K562 (cell line): ENCODE data around the gene PPM1N. TPM values are rescaled to one million over a fixed set of nuclear protein-coding genes. Genes with fewer than 3 reads are reported as not detected.

ENCODE experiments used
- CBX2 ChIP-seq: fragments of 200-600 bp; sonication (generic); IDR thresholded peaks from one replicate; pipeline ENCODE4 v1.6.1; 2012; ENCODE audit warnings: mild to moderate bottlenecking, low read length, inconsistent platforms; ENCODE audit not compliant: insufficient read depth, poor library complexity, severe bottlenecking
- EZH2 ChIP-seq: IDR thresholded peaks from 2 replicates; pipeline ENCODE4 v1.6.1; 2012; ENCODE audit warnings: low read depth, mild to moderate bottlenecking, inconsistent platforms, low read length, borderline replicate concordance
- ILK ChIP-seq: fragments of 450-650 bp; IDR thresholded peaks from 2 replicates; pipeline ENCODE4 v1.6.1; 2016; ENCODE audit warnings: missing genetic modification characterization, low read depth, mild to moderate bottlenecking, missing compliant biosample characterization, moderate library complexity, borderline replicate concordance
- KDM5B ChIP-seq: fragments of 200-600 bp; sonication (generic); IDR thresholded peaks from 2 replicates; pipeline ENCODE4 v1.6.1; 2012; ENCODE audit warnings: low read depth, mild to moderate bottlenecking, moderate library complexity, low read length, control low read depth, inconsistent platforms; ENCODE audit not compliant: insufficient replicate concordance
- PTRF ChIP-seq: fragments of 450-650 bp; IDR thresholded peaks from 2 replicates; pipeline ENCODE4 v1.6.1; 2016; ENCODE audit warnings: mild to moderate bottlenecking, missing genetic modification characterization, missing compliant biosample characterization
- RNF2 ChIP-seq: sonication (generic); IDR thresholded peaks from 2 replicates; pipeline ENCODE4 v1.6.1; 2016
- TGIF2 ChIP-seq: sonication (generic); formaldehyde crosslinking; IDR thresholded peaks from 2 replicates; pipeline ENCODE4 v1.8.1; 2022; ENCODE audit warnings: mild to moderate bottlenecking, missing genetic modification reagents, moderate library complexity
- TRIM28 ChIP-seq: fragments of 450-650 bp; IDR thresholded peaks from 2 replicates; pipeline ENCODE4 v1.6.1; 2017
- WHSC1 ChIP-seq: IDR thresholded peaks from one replicate; pipeline ENCODE4 v1.6.1; 2012; ENCODE audit warnings: low read length, control low read depth, inconsistent platforms
- ZNF324 ChIP-seq: fragments of 250-450 bp; sonication (Bioruptor Pico); IDR thresholded peaks from 2 replicates; pipeline ENCODE4 v1.4.0; 2020; ENCODE audit warnings: mild to moderate bottlenecking
- ZNF589 ChIP-seq: fragments of 200-800 bp; sonication (Bioruptor generic); IDR thresholded peaks from 2 replicates; pipeline ENCODE4 v1.6.1; 2016; ENCODE audit warnings: low read depth, missing genetic modification characterization, missing compliant biosample characterization
- polyA plus RNA-seq, 8 experiments: library from polyadenylated mRNA; depleted of rRNA in 4 of 8; stranded (reverse) in 5 of 8; unstranded in 3 of 8; fragments of >200 nt; fragmentation: Nextera tagmentation in 2 of 8; fragmentation: Illumina TruSeq in 1 of 8; extraction: Ambion mirVana in 2 of 8; extraction: Trizol in 1 of 8; gene quantifications; 2 replicates each; pipeline versions ENCODE4 v1.2.1 to v1.2.3, GENCODE V29; 2011 to 2014; ENCODE audit warnings: inconsistent platforms in 1 of 8, missing spikeins in 1 of 8
- total RNA-seq, 7 experiments: library from RNA; depleted of rRNA in 6 of 7; stranded (reverse); fragments of >200 nt in 6 of 7; fragmentation: Illumina TruSeq in 2 of 7; extraction: Trizol in 2 of 7; gene quantifications; 2 replicates each; pipeline versions ENCODE4 v1.2.1 to v1.2.3, GENCODE V29; 2011 to 2021; ENCODE audit warnings: low replicate concordance in 1 of 7
- TF ChIP-seq, protein P1 (sequence below): sonication (generic); formaldehyde crosslinking; IDR thresholded peaks from 2 replicates; pipeline ENCODE4 v1.8.0; 2023; ENCODE audit warnings: missing genetic modification reagents, mild to moderate bottlenecking, borderline replicate concordance
- TF ChIP-seq, protein P2 (sequence below), 2 experiments: fragments of 450-650 bp in 1 of 2; sonication (generic) in 1 of 2; formaldehyde crosslinking in 1 of 2; IDR thresholded peaks in 1 of 2; conservative IDR thresholded peaks in 1 of 2; 2 replicates each; pipeline versions ENCODE4 v1.6.1 to v1.8.1; 2016 to 2023; ENCODE audit warnings: mild to moderate bottlenecking in 2 of 2, moderate library complexity in 2 of 2, inconsistent platforms in 1 of 2, missing genetic modification reagents in 1 of 2
- TF ChIP-seq, protein P3 (sequence below): fragments of 450-650 bp; IDR thresholded peaks from 2 replicates; pipeline ENCODE4 v1.7.1; 2018; ENCODE audit warnings: mild to moderate bottlenecking, low read depth; ENCODE audit not compliant: partially characterized antibody
- TF ChIP-seq, protein P4 (sequence below): fragments of 450-650 bp; formaldehyde crosslinking; IDR thresholded peaks from 2 replicates; pipeline ENCODE4 v1.4.0; 2020; ENCODE audit warnings: mild to moderate bottlenecking, moderate library complexity

PPM1N gene
- total and polyA plus RNA-seq, 9 of the 15 experiments (the other 6 are each of a cell fraction or from before 2014, with no cell fraction given) = 4.5 to 15.6 (median 8.7) TPM

DNA sequence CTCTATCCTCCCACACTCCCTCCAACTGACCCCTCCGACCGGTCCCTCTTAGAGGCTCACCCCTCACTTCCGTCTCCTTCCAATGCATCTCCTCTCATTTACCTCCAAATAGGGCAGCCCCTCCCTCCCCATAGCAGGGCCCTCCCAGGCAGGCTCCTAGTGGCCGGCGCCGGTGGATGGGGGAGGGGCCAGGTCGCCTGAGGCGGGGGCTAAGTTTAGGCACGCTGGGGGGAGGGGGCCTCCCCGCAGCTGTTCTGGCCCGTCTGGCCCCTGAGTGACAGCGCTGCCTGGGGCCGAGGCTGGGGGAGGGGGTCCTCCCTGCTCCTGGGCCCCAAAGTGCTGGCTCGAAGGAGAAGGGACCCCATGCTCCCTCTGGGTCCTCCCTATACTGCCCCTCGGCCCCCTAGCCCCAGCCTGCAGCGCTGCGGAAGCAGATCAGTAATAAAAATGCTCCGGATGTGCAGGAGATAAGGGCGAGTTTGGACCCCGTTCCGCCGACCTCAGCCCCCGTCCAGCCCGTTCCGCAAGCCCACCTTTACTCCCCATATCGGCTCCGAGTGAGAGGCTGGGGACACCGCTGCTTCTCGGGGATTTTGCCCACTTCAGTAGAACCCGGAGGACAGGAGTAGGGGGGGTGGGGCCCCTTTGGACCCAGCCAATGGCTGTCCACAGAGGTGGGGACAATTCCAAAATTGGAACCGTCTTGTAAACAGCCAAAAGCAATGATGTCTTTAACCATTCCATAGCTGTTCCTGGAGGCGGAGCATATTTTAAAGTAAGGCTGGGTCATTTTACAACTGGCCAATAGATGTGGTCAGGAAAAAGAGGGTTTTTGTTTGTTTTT lies 5.4 kb upstream of the PPM1N start (continued):
- TF ChIP-seq, protein P1, sequence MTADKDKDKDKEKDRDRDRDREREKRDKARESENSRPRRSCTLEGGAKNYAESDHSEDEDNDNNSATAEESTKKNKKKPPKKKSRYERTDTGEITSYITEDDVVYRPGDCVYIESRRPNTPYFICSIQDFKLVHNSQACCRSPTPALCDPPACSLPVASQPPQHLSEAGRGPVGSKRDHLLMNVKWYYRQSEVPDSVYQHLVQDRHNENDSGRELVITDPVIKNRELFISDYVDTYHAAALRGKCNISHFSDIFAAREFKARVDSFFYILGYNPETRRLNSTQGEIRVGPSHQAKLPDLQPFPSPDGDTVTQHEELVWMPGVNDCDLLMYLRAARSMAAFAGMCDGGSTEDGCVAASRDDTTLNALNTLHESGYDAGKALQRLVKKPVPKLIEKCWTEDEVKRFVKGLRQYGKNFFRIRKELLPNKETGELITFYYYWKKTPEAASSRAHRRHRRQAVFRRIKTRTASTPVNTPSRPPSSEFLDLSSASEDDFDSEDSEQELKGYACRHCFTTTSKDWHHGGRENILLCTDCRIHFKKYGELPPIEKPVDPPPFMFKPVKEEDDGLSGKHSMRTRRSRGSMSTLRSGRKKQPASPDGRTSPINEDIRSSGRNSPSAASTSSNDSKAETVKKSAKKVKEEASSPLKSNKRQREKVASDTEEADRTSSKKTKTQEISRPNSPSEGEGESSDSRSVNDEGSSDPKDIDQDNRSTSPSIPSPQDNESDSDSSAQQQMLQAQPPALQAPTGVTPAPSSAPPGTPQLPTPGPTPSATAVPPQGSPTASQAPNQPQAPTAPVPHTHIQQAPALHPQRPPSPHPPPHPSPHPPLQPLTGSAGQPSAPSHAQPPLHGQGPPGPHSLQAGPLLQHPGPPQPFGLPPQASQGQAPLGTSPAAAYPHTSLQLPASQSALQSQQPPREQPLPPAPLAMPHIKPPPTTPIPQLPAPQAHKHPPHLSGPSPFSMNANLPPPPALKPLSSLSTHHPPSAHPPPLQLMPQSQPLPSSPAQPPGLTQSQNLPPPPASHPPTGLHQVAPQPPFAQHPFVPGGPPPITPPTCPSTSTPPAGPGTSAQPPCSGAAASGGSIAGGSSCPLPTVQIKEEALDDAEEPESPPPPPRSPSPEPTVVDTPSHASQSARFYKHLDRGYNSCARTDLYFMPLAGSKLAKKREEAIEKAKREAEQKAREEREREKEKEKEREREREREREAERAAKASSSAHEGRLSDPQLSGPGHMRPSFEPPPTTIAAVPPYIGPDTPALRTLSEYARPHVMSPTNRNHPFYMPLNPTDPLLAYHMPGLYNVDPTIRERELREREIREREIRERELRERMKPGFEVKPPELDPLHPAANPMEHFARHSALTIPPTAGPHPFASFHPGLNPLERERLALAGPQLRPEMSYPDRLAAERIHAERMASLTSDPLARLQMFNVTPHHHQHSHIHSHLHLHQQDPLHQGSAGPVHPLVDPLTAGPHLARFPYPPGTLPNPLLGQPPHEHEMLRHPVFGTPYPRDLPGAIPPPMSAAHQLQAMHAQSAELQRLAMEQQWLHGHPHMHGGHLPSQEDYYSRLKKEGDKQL (CRISPR knock-in tag) = no peak
- TF ChIP-seq, protein P2, sequence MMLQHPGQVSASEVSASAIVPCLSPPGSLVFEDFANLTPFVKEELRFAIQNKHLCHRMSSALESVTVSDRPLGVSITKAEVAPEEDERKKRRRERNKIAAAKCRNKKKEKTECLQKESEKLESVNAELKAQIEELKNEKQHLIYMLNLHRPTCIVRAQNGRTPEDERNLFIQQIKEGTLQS (IDR thresholded peaks at IDR 0.05) = no peak
- TF ChIP-seq, protein P2 (CRISPR knock-in tag; conservative IDR thresholded peaks at IDR 0.05) = no peak
- TF ChIP-seq CBX2 (no peak), ZNF324 (CRISPR knock-in tag) (no peak), PTRF (tag) (no peak), WHSC1 (no peak), RNF2 (peak; percentile 74; the same call in 1 of the 2 replicates), KDM5B (no peak), EZH2 (no peak), TRIM28 (no peak), ZNF589 (CRISPR knock-in tag) (no peak), ILK (tag) (no peak), TGIF2 (no peak)
- TF ChIP-seq, protein P3, sequence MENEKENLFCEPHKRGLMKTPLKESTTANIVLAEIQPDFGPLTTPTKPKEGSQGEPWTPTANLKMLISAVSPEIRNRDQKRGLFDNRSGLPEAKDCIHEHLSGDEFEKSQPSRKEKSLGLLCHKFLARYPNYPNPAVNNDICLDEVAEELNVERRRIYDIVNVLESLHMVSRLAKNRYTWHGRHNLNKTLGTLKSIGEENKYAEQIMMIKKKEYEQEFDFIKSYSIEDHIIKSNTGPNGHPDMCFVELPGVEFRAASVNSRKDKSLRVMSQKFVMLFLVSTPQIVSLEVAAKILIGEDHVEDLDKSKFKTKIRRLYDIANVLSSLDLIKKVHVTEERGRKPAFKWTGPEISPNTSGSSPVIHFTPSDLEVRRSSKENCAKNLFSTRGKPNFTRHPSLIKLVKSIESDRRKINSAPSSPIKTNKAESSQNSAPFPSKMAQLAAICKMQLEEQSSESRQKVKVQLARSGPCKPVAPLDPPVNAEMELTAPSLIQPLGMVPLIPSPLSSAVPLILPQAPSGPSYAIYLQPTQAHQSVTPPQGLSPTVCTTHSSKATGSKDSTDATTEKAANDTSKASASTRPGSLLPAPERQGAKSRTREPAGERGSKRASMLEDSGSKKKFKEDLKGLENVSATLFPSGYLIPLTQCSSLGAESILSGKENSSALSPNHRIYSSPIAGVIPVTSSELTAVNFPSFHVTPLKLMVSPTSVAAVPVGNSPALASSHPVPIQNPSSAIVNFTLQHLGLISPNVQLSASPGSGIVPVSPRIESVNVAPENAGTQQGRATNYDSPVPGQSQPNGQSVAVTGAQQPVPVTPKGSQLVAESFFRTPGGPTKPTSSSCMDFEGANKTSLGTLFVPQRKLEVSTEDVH = no peak
- TF ChIP-seq, protein P4, sequence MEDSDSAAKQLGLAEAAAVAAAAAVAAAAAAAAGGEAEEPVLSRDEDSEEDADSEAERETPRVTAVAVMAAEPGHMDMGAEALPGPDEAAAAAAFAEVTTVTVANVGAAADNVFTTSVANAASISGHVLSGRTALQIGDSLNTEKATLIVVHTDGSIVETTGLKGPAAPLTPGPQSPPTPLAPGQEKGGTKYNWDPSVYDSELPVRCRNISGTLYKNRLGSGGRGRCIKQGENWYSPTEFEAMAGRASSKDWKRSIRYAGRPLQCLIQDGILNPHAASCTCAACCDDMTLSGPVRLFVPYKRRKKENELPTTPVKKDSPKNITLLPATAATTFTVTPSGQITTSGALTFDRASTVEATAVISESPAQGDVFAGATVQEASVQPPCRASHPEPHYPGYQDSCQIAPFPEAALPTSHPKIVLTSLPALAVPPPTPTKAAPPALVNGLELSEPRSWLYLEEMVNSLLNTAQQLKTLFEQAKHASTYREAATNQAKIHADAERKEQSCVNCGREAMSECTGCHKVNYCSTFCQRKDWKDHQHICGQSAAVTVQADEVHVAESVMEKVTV (CRISPR knock-in tag) = no peak
